ENCODE measurements around the gene DBX1.
"Not testable (repeated sequence)": the region's sequence is repeated elsewhere in the genome, so short reads cannot be mapped to it uniquely, and the experiment has no call there.

The DBX1 gene, protein sequence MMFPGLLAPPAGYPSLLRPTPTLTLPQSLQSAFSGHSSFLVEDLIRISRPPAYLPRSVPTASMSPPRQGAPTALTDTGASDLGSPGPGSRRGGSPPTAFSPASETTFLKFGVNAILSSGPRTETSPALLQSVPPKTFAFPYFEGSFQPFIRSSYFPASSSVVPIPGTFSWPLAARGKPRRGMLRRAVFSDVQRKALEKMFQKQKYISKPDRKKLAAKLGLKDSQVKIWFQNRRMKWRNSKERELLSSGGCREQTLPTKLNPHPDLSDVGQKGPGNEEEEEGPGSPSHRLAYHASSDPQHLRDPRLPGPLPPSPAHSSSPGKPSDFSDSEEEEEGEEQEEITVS

DNA sequence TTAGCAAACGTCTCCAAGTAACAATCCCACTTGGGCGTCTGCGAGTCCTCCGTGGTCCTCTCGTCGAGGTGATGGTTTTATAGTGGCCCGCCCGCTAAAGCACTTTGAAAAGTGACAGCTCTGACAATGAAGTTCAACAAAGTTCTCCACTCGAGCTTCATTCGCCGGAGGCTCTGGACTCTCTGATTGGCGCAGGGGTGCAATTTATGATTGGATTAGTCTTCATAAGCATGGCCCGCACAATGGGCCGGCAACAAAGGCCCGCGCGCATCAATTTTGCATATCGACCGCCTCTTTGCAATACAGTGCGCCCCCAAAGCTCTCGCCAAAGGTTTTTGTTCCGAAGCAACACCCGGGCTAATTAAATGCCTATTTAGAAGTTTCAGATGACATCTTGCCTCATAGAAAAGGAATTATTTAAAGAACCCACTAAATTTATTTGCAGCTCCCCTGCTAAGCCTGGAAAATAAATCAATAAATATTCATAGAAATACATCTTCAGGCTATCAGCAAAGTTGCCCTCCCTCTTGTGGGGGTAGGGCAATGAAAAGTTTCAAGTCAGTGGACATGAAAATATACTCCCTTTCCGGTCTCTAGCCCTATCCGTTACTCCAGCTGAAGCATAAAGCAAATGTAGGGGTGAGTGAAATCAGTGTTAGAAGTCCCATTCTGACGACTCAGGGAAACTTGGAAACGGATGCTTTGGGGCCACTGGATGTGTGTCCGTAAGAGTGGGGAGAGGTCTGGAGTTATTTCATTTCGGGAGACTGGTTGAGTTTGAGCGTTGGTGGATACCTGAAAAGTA lies at the start of gene DBX1:
DBX1 (minus strand) TSS at position 51 of the 805 bp plus-strand sequence. CDS start 151 bp downstream, outside the sequence.
- DNase-seq (ENCODE audit: low read depth): no peak

DNA sequence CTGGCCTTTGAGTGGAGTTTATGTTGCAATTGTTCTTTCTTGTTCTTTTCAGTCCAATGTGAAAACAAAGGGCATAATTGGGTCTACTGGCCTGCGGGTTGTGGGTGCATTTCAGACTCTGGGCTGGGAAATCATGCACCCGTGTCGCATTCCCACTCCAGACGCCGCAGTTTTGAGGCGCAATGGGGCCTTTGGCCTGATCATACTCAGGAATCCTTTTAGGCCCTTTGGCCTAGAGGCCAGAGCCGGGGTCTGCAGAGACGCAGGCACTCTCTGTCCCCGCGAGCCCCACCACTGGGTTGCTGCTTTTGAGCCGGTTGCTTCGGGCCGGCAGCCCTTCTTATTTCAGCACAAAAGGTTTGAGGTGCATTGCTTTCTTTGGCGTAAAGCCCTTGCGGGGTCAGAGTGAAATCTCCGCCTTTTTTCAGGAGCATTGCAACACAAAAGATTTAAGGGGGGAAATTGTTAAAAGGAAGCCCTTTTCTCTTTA lies 48.4 kb upstream of the DBX1 start:
- no peak for DNase-seq (ENCODE audit: low read depth)

DNA sequence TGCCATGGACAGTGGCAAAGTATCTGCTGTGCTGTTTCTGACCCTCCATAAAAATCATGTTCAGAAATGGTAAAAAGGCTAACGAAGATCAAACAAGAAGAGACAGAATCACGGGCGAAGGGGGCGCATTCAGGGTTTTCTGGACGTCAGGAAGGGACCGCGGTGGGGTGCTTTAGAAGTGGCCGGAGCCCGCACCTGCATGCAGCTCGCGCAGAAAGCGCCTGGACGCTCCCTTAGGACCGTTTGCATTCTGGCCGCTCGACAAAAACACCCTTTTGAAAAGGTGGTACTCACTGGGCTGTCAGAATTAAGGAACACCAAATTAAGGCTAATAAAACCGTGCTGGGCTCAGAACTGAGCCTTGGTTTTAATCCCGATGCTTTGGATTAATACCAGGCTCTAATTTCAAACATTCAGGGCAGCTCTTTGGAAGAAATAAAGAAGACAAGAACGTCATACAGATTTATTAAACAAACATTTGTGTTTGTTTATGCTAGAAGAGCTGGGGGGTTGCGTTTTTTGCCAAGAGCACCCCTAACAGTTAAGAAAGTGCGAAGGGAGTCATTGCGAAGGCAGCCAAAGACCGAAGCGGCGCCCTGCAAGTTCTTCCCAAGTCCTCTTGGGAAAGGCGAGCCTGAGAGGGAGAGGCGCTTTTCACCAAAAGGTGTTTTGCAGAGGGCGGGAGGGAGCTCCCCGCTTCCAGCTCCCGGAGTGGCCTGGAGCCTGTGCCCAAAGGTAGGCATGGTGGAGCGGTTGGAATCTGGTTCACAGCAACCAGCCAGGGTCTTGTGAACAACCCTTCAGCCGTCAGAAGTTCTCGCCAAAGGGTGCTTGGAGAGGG lies 47.7 kb upstream of the DBX1 start:
- no peak for DNase-seq (ENCODE audit: low read depth)

DNA sequence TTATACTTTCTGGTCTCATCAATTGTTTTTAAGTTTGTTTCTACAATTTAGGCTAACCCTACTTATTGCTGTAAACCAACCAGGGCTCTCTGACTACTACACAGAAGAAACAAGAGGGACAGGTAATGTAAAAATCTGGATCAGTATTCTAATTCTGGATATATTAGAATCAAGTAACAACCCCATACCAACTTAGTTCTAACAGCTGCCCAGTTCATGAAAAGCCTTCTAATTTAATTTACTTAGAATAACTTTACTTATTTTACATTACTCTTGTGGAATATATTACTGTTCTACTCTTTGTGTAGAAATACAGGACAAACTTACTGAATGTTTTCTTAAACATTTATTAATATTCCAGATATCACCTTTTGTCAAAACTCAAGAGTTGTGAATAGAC lies 45.5 kb upstream of the DBX1 start:
- no peak for DNase-seq (ENCODE audit: low read depth)

DNA sequence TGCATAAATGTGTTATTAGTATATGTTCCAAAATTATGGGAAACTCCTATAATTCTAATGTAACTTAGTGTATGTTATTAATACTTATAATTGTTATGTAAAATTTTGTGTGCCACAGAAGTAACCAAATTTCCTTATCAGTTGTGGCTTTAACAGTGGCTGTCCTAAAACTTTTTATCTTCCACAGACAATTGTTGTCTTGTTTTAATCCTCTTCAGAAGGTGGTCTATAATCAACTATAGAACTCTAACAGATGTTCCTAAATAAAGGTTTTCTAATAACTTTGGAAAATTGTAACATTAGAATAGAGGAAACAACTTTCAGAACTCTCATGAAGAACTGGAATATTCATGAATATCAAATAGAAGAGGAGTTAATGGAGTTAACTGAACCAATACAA lies 44.4 kb upstream of the DBX1 start:
- DNase-seq (ENCODE audit: low read depth): no peak

DNA sequence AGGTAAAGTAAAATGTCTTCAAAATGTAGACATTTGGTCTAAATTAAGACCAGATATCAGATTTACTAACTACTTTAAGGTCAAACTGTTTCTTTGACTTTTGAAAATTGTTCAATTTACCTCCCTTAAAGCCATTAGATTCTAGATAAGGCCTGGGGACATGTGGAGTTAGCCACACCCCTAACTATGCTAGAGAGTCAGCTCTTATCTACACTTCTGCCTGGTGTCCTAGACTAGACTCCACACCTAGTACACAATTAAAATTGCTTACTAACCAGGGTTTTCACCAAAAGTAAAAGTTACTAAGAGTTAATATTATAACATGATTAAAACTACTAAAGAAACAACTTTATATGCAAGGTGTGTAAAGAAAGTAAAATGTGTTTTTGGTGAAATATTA lies 43.6 kb upstream of the DBX1 start:
- no peak for DNase-seq (ENCODE audit: low read depth)

DNA sequence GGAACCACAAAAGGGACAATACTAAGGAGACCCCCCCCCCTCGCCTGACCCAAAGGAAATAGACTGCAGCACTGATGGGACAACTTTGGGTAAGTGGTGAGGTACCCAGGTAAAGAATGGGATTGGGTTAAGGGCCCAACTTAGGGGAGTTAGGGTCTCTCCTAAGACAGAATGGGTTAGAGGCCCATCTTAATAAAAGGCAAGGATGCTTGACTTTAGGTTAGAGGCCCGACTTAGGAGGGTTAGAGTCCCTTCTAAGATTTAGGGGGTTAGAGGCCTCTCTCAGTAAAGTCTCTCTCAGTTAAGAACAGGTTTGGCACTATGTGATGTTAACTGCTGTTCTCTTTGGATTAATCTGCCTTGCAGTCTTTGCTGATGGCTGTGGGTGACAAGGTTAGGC lies 41.0 kb upstream of the DBX1 start:
- no peak for DNase-seq (ENCODE audit: low read depth)

DNA sequence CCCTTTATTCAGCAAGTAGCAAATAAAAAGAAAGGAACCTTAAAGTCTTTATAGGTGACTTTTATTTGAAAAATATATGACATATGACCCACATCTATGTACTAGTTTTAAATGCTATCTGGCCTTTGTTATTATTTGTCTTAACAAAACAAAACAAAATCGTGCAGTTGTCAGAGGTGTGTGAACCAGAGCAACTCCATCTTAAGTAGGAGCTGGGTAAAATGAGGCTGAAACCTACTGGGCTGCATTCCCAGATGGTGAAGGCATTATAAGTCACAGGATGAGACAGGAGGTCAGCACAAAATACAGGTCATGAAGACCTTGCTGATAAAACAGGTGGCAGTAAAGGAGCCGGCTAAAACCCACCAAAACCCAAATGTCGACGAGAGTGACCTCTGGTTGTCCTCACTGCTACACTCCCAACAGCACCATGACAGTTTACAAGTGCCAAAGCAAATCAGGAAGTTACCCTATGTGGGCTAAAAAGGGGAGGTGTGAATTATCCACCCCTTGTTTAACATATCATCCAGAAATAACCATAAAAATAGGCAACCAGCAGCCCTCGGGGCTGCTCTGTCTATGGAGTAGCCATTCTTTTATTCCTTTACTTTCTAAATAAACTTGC lies 40.2 kb upstream of the DBX1 start:
- not testable (repeated sequence) for DNase-seq (ENCODE audit: low read depth)

DNA sequence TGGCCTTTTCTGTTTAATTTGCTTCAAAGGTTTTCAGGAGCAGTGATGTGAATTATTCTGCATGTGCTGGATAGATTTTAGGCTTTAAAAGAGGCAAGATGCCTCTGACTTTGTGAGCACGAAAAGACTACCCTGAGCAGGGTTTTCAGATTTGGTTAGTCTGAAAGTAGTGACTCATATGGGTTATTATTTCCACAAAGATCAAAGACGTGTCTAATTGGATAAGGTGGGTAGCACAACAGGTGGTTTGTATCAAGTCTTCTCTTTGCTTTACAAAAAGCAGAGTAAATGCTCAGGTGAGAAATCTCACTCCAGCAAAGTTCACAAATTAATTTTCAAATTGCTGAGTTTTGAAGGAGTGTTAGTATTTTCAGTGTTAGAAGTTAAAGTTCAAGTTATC lies 37.6 kb upstream of the DBX1 start:
- no peak for DNase-seq (ENCODE audit: low read depth)

DNA sequence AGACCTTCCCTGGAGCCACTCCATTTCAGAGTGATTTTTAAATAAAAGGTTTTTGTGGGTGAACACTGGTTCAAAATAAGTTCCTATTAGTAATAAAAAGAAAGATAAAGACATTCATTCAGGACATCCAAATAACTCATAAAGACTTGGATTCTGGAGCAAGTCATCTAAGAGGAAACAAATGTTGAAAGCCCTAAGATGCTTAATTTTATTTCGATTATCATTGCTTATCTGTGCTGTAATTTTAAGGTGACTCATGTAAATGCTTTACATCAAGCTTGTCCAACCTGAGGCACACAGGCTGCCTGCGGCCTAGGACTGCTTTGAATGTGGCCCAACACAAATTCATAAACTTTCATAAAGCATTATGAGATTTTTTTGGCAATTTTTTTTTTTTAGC lies 34.2 kb upstream of the DBX1 start:
- no peak for DNase-seq (ENCODE audit: low read depth)

DNA sequence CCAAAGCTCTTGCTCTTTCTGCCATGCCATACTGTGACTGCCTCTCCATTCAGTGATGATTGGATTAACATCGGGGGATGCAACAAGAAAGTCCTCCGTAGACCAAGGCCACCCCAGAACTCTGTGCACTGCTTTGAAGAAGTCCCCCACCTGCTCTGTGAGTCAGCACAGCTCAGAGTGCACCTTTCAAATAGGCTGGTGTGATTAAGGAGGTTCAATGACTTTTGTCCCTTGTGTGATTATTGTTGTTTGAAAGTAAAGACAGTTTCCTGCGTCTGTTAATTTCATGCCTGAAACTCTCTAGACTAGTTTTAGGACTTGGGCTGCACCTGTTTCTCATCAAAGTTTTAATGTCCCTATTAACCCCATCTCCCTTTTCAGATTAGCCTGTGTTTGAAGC lies 33.0 kb upstream of the DBX1 start:
- no peak for DNase-seq (ENCODE audit: low read depth)

DNA sequence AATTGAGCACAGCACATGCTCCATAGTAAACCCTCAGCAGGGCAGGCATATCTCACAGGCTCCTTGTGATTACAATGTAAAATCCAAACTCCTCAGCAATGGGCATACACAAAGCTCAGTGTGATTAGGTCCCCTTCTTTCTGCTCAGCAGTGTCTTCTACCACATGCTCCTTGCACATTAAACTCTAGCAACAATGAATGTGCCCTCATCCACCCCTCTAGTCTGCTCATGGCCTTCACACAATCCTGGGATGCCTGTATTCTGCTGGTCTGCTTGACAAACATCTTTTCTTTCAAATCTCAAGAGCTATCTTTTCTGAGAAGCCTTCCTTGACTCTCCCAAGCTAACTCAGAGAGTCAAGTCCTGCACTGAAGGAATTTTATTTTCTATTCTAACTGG lies 32.4 kb upstream of the DBX1 start:
- DNase-seq (ENCODE audit: low read depth): no peak

DNA sequence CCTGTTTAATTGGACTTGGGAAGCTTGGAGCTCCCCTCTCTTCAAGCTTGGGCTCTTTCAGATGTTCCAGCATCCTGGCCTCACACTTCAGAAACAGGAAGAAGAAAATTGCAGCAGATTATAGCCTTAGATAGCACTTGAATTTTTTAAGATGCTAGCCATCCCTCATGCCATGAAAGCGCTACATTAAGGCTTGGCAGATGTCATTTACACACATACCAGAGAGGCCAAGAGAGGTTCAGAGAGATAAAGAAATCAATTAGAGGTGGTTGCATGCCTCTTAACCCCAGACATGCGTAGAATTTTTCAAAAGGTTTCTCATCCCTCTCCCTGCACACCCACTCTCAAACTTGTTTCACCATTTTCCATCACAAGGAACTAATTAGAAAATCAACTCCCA lies 31.9 kb upstream of the DBX1 start:
- no peak for DNase-seq (ENCODE audit: low read depth)

DNA sequence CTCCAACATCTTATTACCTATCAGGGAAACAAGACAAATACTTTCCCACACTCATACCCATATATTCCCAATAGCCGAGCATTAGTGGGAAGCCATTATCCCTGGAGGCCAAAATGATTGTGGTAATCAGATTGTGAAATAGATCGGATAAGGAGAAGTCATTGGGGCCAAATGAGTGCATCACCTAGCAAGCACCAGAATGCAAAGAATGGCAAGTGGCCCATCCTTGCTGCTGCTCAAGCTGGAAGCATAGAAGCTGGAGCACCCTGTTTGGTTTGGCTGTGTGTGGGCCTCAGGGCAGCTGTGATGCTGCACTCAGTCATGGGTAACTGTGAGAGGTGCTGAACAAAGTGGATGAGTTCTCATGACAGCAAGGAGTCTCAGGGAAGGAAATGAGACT lies 18.7 kb upstream of the DBX1 start:
- DNase-seq (ENCODE audit: low read depth): no peak

DNA sequence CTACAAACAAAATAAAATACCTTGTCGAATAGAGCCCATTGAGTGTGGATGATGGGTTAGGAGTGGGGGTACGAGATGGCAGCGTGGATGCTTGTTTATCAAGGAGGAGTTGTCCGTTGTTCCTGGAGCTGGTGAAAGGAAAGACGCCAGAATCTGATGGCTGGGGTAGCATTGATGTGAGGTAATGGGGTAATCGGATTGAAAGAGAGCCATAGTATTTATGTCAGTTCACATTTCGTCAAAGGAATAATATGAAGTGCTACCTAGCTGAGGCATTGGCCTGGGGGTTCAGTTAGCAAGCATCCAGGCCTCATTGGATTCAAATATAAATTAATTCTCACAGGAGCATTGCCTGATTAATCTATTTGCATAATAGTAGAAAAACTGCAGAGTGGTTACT lies 16.9 kb upstream of the DBX1 start:
- DNase-seq (ENCODE audit: low read depth): no peak

DNA sequence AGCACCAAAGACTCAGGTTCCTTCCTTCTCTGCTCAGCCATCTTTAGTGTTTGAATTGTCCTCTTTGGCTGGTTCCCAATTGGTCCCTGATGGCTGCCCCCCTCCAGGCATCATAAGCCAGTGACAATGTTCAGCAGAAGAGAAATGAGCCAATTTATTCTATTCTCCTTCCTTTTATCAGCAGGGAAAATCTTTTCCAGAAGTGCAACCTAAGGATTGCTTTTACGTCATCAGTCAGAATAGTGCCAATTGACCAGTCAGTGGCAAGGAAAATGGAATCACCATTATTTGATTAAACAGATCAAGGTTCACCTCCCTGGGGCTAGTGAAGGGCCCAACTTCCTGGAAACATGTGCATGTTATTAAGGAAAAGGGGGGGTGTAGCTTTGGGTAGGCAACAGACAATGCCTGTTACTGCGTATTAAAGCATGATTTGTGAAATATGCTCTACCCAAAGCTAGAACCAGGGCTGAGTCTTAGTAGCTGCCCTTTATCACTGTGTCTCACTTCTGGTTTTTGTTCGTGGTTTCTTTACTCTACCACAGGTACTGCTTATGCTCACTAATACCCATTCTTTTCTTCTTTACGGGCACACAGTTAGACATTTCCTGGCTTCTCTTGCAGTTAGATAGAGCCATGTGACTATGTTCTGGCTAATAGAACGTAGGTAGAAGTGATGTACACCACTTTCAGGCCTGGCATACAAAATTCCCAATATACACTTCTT lies 12.6 kb upstream of the DBX1 start:
- no peak for DNase-seq (ENCODE audit: low read depth)

DNA sequence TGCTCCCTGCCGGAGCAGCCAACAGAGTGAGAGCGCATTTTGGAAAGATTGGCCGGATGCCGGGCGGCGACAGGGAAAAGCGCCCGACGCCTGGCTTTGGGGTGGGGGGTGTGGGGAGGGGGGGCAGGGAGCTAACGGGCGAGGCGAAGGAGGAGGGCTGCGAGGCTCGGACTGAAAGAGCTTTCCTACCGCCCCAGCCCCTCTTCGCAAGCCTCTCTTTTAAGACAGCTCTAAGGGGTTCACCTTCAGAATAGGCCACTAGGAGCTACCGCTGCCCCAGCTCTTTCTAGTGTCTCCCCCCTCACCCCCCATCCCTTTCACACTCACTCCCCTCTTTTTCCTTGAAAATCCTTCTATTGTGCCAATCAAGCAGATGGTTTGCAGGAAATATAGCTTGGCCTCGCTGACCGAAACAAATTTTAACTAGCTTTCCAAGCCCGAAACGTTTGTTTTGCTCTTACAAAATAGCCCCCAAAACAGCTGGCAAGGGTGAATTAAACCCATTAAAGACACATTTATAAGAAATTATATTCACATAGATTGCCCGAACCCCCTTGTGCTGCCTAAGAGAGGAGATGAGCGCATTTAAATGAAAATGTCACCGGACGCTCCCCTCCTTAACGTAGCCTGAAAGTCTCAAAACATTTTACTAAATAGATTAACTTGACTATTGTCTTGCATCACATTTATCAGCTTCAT lies 3.7 kb upstream of the DBX1 start:
- no peak for DNase-seq (ENCODE audit: low read depth)

DNA sequence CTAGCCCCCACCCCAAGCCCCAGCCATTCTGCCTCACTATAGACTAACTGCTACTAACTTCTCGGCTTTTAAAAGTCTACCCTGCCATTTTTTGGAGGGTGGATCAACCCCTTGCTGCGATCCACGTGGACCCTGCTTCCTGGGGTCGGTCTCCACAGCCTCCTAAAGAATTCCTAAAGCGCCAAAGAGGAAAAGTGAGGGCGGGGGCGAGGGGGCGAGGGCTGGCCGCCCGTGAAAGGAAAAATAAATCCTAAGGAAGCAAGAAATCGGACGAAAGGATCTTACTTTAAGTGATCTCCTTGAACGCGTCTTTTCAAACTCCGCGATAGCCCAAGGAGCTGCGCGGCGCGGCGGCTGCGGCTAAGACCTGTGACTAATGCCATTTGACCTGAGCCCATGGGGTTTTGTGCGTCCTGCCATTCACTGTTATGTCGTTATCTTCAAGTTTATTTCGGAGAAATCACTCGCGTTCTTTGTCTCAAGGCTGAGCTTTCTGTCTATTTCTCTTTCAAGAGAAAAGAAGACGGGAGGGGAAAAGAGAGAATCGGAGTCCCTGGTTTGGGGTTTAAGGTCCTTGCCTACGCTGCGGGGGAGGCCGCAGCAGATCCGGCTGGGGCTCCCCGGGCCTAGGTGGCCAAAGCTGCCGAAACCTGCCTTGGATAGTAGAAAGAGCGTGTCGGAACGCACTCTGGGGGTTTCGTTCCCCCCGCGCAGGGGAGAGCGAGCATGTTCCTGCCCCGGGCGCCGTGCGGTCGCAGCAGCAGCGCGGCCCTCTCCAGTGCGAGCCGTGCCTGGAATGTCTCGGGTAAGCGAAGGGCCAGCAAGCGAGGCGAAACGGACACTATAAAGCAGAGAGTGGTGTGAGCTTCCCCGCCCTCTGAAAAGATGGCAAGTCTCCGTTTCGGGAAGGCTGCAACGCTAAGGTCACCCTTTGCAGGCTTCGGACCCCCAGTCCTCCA lies 2.8 kb upstream of the DBX1 start:
- DNase-seq (ENCODE audit: low read depth): no peak

DNA sequence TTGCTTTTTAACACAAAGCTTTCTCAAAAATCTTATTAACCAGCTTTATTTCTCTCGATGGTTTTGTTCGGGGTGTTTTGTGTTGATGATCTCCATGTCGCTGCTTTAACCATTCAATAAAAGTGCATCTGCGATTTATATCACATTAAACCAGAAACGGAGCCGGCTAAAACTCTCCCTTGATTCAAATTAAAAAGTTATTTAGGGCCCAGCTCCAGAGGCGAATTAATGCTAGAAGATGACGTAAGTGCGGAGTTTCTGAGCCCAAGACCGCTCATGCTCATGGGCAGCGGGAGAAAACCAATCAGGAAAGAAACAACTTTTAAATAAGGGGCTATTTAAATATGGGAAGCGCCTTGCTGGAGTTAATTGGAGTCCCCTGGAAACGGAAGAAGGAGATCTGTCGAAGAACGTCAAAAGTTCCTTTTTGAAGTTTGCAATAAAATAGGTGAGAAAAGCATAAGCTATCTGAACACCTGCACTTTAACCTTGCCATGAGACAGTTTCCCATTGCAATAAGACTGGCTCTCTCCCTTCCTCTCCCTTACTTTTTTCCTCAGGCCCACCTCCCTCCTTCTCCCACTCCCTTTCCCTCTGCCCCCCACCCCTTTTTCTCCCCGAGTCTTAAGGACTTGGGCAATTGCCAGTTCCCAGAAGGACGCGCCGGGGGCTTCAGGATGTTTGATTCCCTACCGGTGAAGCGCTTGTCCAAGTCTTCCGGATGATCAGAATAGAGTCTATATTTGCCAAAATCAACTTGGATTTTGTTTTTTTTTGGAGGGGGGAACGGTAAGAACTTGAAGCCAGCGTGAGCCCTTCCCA lies 1.9 kb upstream of the DBX1 start:
- no peak for DNase-seq (ENCODE audit: low read depth)

Measured in activated gamma-delta T cell treated with anti-CD3 and anti-CD28 coated beads, Interleukin-2, amount 50 U/mL, for 16 hours (primary cell).